ENCODE data around the gene PLA2G3.

PLA2G3 gene

GRCh38 chr22:31120642-31121041 lies 19.7 kb downstream of the PLA2G3 start:
- no peak overlapping the region for H3K4me3 ChIP-seq (ENCODE audit: low read length, poor library complexity, severe bottlenecking)

GRCh38 chr22:31120230-31120629 lies 20.1 kb downstream of the PLA2G3 start:
- Histone ChIP-seq H3K4me3 (ENCODE audit: low read length, poor library complexity, severe bottlenecking) (no peak overlapping the region), H2AFZ (ENCODE audit: low read length) (no peak overlapping the region), H3K9me2 (replicated peaks; ENCODE audit: low read depth, low read length) (no peaks in the 10 kb centered on the region), H3K9ac (ENCODE audit: low read depth, low read length, poor library complexity, severe bottlenecking) (no peak overlapping the region), H3K4me1 (ENCODE audit: insufficient read depth, low read length, poor library complexity, severe bottlenecking) (no peaks in the 10 kb centered on the region), H3K4me2 (ENCODE audit: low read depth, low read length, poor library complexity, severe bottlenecking) (no peak overlapping the region), H3K36me3 (ENCODE audit: insufficient read depth, low read length) (no peaks in the 10 kb centered on the region), H3K27me3 (ENCODE audit: insufficient read depth, low read length, poor library complexity, severe bottlenecking) (no peaks in the 10 kb centered on the region), H4K20me1 (ENCODE audit: insufficient read depth, low read length, poor library complexity, severe bottlenecking) (no peaks in the 10 kb centered on the region), H3K9me3 (ENCODE audit: insufficient read depth, low read depth, low read length) (no peaks in the 10 kb centered on the region), H3K79me2 (ENCODE audit: insufficient read depth, low read length) (no peaks in the 10 kb centered on the region), H3F3A (ENCODE audit: low read depth) (no peaks in the 10 kb centered on the region)
- TF ChIP-seq EZH2phosphoT487 (IDR thresholded peaks at IDR 0.05; ENCODE audit: borderline replicate concordance): no peak
- TF ChIP-seq CTCF (conservative IDR thresholded peaks at IDR 0.05; ENCODE audit: low read length): no peak

More at GRCh38 chr22:31120642-31121041, 19.7 kb downstream of the PLA2G3 start:
- no peak for TF ChIP-seq EZH2phosphoT487 (IDR thresholded peaks at IDR 0.05; ENCODE audit: borderline replicate concordance)
- TF ChIP-seq CTCF (conservative IDR thresholded peaks at IDR 0.05; ENCODE audit: low read length): no peak
- Histone ChIP-seq H3K79me2 (ENCODE audit: insufficient read depth, low read length) (no peaks in the 10 kb centered on the region), H3K4me1 (ENCODE audit: insufficient read depth, low read length, poor library complexity, severe bottlenecking) (no peaks in the 10 kb centered on the region), H3K9me2 (replicated peaks; ENCODE audit: low read depth, low read length) (no peaks in the 10 kb centered on the region), H3K27me3 (ENCODE audit: insufficient read depth, low read length, poor library complexity, severe bottlenecking) (no peaks in the 10 kb centered on the region), H2AFZ (ENCODE audit: low read length) (no peak overlapping the region), H3K36me3 (ENCODE audit: insufficient read depth, low read length) (no peaks in the 10 kb centered on the region), H4K20me1 (ENCODE audit: insufficient read depth, low read length, poor library complexity, severe bottlenecking) (no peaks in the 10 kb centered on the region), H3K9ac (ENCODE audit: low read depth, low read length, poor library complexity, severe bottlenecking) (no peak overlapping the region), H3K4me2 (ENCODE audit: low read depth, low read length, poor library complexity, severe bottlenecking) (no peak overlapping the region), H3F3A (ENCODE audit: low read depth) (no peaks in the 10 kb centered on the region), H3K9me3 (ENCODE audit: insufficient read depth, low read depth, low read length) (no peaks in the 10 kb centered on the region)

- H2AFZ ChIP-seq (ENCODE audit: low read length): no peak overlapping the region
- no peaks in the 10 kb centered on the region for H3K27me3 ChIP-seq (ENCODE audit: insufficient read depth, low read length, poor library complexity, severe bottlenecking)
- no peak overlapping the region for H3K9ac ChIP-seq (ENCODE audit: low read depth, low read length, poor library complexity, severe bottlenecking)
- no peaks in the 10 kb centered on the region for H3F3A ChIP-seq (ENCODE audit: low read depth)
- no peak overlapping the region for H3K4me2 ChIP-seq (ENCODE audit: low read depth, low read length, poor library complexity, severe bottlenecking)
- TF ChIP-seq EZH2phosphoT487 (IDR thresholded peaks at IDR 0.05; ENCODE audit: borderline replicate concordance) (no peak), CTCF (conservative IDR thresholded peaks at IDR 0.05; ENCODE audit: low read length) (no peak)
- H3K36me3 ChIP-seq (ENCODE audit: insufficient read depth, low read length): no peaks in the 10 kb centered on the region
- H4K20me1 ChIP-seq (ENCODE audit: insufficient read depth, low read length, poor library complexity, severe bottlenecking): no peaks in the 10 kb centered on the region
- H3K79me2 ChIP-seq (ENCODE audit: insufficient read depth, low read length): no peaks in the 10 kb centered on the region
- H3K9me2 ChIP-seq (replicated peaks; ENCODE audit: low read depth, low read length): no peaks in the 10 kb centered on the region
- no peaks in the 10 kb centered on the region for H3K9me3 ChIP-seq (ENCODE audit: insufficient read depth, low read depth, low read length)
- H3K4me1 ChIP-seq (ENCODE audit: insufficient read depth, low read length, poor library complexity, severe bottlenecking): no peaks in the 10 kb centered on the region
- H3K4me3 ChIP-seq (ENCODE audit: low read length, poor library complexity, severe bottlenecking): no peak overlapping the region
Measured at GRCh38 chr22:31119026-31119717, 21.1 kb downstream of the PLA2G3 start.
